HG03025 (cell line): ENCODE results near the gene CFAP99.
"Not testable (repeated sequence)": the region's sequence is repeated elsewhere in the genome, so short reads cannot be mapped to it uniquely, and the experiment has no call there.

Experiments
- ATAC-seq: cut with Tn5 transposase; IDR thresholded peaks from one replicate; pipeline ENCODE4 v1.9.1; 2021; ENCODE audit warnings: mild to moderate bottlenecking, moderate library complexity; ENCODE audit not compliant: unreplicated experiment, low FRiP score

CFAP99 gene

DNA sequence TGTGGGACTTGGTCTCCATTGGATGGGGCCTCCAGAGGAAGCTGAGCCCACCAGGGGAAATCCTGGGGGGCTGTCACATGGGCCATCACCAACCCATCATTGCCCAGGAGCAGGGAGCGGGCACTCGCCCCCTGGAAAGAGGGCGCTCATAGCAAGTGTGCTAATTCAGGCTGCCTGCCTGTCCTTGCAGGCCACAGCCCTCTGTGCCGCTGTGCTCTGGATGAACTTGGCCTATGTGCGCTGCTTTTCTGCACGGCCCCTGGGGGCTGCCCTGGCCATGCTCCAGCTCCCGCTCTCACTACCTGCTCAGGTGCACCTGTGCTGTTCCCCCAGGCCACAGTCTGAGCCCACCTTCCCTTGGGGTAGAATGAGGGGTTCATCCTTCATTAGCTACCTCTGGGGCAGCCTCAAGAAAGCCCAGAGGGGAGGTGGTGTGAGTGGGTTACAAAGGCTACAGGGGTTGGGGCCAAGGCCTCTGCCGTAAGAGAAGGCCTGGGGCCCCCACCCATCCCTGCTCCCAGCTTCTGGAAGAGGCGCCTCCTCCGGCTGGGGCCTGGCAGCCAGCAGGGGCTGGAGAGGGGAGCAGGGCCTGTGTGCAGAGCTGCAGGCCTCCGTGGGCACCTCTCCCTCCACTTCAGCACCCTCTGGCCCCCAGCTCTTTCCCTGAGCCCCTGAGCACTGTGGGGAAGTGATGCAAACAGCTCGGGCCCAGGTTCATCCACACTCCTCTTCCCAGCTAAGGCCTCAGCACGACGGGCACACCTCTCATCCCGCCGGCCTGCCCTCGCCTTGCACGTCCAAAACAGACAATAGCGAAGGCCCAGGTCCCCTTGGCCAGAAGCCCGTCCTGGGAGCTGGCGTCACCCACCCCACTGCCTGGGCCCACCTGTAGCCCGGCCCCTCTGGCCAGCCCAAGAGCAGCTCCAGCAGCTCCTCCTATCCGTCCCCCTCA is 8.9 kb downstream of the CFAP99 start:
- ATAC-seq = no peak

DNA sequence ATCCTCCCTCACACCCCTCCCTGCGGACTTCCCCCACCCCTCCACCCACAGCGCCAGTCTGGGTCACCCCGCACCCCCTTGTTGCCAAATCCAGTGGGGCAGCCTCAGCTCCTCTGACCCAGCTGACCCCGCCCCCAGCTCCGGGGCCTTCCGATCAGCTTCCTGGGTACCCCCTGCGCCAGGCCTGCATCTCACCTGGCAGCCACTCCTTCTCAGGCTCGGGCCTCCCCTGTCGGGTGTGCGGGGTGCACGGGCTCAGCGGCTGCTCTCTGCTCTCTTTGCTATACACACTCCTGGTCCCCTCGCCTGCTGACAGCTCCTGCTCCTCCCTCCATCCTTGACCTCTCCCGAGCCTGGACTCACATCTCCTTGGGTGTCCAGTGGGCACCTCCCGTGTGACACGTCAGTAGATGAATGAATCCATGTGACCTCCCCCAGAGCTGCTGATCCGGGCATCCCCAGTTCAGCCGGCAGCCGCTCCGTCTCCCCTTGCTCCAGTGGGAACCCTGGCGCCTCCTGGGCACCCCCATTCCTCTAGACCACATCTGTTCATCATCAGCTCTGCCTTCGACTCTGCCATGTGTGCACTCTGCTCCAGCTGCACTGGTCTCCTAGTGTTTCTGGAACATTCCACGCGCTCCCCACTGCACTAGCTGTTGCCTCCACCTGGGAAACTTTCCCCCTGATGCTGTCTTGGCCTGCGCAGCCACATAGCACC is 9.9 kb downstream of the CFAP99 start:
- no peak for ATAC-seq

DNA sequence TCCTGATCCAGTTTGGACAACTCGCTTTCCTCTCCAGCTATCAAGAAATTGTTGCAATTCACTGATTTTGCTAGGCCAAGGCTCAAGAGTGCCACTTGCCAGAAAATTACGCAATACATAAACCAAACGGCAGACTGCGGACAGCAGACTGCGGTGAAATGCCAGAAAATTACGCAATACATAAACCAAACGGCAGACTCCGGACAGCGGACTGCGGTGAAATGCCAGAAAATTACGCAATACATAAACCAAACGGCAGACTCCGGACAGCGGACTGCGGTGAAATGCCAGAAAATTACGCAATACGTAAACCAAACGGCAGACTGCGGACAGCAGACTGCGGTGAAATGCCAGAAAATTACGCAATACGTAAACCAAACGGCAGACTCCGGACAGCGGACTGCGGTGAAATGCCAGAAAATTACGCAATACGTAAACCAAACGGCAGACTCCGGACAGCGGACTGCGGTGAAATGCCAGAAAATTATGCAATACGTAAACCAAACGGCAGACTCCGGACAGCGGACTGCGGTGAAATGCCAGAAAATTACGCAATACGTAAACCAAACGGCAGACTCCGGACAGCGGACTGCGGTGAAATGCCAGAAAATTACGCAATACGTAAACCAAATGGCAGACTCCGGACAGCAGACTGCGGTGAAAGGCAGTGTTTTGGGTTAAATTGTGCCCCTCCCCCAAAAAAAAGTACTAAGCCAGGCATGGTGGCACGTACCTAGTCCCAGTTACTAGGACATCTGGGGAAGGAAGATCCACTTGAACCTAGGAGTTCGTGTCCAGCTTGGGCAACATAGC is 11.4 kb downstream of the CFAP99 start:
- not testable (repeated sequence) for ATAC-seq

DNA sequence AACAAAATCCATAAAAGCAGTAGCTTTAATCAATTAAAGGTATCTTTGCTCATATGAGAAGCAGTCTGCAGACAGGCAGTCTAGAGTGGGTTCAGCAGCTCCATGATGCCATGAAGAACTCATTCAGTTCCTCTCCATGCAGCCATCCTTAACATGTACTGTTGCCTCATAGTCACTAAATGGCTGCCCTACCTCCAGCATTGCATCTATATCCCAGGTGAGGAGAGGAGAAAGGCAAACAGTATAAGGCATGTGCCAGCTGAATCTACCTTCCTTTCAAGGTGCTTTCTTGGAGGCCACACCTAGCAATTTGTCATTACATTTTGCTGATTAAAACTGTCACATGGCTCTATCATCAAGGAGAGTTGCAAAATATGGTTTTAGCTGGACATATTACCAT is 13.2 kb downstream of the CFAP99 start:
- no peak for ATAC-seq

DNA sequence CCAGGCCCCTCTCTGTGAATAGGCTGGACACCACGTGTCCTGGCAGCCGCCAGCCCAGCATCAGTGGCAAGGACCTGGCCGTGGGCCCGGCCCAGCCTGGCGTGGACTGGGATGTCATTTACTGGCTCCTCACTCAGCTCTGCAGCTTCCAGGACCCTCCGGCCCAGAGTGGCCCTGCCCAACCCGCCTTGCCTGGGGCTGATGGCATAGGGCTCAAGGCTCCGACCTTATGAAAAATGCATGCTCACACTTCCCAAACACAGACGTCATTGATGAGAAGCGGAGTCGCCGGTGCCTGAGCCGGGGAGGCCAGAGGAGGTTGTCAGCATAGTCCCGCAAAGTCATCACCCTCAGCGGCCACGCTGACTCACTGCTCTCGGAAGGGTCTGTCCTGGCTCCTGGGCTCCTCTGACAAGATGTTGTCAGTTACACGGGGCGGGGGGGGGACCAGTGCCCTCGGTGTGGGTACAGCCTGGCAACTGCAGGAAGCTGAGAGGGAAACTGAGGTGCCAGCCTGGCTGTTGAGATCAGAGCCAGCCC is 14.3 kb downstream of the CFAP99 start:
- ATAC-seq = no peak

DNA sequence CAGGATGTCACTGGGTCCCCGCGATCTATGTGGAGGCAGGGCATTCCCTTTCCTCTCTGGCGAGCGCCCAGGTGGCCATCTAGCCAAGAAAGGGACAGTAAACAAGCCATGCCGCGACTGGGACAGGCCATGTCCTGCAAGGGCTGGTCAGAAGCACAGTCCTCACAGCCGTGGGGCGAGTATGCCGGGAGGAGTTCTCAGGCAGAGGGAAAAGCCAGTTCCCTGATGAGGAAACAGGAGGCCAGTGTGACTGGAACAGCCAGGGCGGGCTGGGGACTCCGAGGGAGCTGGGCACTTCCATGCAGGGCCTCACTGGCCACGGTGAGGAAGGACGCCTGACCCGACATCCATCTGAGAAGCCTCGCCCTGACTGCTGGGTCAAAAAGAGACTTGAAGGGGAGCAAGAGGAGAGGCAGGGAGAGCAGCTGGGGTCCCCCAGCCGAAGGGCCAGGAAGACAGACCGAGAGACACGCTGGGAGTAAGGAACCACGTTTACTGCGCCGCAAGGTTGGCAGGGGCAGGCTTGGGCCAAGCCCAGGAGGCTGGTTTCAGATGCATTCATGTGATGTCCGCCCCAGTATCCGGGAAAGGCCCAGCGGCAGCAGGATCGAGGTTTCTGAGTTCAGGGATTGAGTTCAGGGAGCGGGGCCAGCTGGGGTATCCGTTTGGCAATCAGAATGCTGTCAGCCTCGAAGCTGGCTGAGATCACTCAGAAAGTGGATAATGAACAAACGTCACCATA is 15.0 kb downstream of the CFAP99 start:
- ATAC-seq = no peak

DNA sequence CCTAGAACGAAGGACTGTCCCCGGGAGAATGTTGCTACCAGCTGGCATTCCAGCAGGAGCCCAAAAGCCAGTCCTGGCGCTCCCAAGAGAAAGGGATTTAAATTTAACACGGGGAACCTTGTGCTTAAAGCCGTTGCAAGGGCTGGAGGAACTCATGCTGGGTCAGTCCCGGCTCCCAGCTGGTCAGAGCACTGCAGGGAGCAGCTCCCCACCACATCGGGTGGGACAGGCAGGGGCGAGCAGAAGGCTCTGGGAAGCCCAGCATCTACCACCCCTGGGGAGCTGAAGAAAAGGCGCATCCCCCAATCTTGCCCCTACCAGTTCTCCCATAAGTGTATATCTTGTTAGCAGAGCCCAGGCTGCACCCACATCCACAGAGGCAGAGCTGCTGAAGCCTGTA is 15.7 kb downstream of the CFAP99 start:
- ATAC-seq = no peak

DNA sequence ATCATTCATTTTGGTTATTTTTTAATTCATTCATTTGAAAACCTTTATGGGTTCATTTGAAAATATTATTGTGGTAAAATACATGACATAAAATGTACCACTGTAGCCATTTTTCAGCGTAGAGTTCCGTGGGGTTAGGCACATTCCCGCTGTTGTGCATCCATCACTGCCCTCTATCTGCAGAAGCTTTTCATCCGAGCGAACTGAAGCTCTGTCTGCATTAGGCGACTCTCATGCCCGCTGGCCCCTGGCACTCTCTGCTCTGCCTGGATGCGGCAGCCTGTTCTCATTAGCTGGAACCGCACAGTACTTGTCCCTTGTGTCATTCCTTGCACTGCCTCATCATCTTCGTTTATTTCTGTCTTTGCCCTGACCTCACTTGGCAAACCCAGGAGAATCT is 17.5 kb downstream of the CFAP99 start:
- no peak for ATAC-seq

DNA sequence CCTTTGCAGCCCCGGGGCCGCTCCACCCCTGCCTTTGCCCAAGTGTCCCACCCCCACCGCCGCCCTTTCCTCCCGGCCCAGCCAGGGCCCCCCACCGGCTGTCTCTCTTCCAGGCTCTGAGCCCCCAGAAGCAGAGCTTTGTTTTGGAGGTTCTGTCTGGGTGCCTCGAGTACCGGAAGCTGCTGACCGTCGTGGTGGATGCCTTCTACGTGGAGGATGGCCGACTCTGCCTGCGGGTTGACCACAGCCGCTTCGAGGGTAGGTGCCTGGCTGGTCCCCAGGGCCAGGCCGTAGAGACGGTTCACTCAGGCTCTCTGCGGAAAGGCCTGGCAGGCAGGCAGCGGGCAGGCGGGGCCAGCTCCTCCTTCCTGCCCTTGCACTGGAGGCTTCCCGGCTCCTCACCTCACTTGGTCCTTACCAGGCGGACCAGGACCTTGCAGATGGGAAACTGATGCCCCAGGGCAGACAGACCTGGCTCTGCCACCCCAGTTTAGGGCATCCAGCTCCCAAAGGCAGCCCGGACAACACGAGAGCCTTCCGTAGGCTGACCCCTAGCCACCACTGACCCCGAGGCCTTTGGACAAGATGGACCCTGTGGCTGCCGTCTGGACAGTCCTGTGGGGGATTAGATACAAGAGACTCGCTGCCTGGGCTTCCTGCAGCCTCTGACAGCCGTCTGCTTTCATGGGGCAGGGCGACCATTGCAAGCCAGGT is 18.2 kb downstream of the CFAP99 start:
- ATAC-seq = no peak

DNA sequence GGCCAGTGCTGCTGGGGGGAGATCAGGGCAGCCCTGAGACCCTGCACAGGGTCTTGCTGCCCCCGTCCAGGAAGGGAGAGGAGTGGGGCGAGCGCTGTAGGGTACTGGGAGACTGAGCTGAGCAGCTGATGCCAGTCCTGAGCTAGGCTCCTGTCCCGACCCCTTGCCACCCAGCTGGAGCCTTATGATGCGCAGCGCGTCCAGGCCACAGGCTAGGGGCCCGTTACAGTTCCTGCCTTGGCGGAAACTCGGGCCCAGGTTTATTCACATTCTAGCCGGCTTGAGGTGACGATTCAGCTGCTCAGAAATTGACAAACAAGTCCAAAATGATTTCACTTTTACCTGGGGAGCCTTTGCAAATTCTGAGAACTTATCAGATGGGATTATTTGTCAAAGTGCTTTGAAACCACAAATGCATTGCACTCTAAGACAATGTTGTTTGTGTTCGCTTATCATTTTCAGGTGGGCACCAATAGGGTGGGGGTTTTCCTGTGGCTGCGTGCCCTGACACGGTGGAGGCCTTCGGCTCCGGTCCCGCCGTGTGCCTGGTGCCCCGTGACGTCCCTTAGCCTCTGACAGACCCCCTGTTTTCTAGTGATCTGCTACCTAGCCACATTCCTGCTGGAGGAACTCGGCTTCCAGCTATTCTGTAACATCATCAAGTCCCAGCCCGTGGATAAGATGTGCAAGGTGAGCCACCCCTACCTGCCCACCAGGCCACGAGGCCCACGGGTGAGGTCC is 18.9 kb downstream of the CFAP99 start:
- no peak for ATAC-seq

DNA sequence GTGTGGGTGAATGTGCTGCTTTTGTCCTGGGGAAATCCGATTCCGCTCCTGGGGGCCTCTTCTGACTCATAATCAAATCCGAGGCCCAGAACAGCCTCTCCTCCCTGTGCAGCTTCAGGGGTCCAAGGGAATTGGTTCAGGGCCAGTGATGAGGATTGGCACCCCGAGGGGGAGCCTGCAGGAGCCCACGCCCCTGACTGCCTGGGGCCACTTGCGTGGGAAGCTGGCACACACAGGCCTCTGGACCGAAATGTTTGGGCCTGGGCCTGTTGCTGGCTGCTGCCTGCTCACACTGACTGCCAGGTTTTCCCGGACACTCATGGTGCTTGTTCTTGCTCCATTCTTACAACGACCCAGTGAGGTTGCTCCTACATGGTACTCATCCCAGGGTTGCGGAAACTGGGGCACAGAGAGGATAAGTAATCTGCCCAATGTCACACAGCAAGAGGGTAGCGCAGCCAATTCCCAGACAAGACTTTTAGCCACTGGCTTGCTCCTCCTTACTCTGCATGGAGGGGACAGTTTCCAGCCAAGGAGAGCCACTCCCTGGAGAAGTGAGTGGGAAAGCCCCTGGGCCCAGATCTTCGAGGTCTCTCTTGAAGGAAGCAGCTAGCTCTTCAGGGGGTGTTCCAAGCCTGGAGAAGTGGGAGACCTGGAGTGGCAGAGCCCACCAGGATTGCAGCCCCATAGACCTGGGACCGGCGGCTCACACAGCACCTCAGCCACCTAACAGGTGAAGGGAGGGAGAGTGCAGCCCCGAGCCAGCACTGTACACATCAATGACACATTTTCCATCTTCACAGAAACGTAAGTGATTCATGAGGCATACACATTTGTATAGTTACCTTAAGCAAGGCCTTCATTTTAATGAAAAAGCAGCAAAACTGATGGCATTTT is 20.3 kb downstream of the CFAP99 start:
- ATAC-seq = no peak

DNA sequence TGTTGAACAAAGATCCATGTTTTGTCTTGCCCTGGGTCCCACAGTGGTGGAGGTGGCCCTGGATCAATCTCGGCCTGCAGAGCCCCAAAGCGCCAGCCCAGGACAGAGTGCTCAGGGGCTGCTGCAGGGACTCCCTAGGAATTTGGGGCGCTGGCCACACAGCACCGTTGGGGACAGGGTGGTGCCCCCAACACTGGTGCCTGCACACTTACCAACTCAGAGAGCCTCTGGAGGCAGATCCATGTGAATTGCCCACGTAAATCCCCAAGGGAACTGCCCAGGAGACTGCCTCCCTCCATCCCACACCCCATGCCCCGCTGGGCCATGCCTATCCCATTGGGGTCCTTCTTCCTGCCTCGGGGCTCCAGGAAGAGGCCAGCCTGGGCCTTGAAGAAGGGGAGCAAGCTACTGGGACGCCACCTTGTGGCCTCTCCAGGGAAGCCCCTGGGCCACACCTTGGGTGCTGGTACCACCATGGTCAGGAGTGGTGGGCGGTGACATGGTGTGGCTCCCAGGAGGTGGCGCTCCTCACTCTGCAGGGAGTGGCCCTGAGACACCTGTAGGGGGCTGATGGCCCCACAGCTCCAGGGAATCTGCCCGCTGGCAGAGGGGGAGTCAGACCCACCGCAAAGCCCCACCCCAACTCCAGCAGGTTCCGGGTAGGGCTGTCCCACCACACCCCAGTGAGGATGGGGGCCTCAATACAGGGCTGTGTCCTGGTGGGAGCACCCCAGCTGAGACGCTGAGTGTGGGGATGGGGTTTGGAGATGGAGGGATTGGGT is 22.8 kb downstream of the CFAP99 start:
- peak; percentile 72 for ATAC-seq

DNA sequence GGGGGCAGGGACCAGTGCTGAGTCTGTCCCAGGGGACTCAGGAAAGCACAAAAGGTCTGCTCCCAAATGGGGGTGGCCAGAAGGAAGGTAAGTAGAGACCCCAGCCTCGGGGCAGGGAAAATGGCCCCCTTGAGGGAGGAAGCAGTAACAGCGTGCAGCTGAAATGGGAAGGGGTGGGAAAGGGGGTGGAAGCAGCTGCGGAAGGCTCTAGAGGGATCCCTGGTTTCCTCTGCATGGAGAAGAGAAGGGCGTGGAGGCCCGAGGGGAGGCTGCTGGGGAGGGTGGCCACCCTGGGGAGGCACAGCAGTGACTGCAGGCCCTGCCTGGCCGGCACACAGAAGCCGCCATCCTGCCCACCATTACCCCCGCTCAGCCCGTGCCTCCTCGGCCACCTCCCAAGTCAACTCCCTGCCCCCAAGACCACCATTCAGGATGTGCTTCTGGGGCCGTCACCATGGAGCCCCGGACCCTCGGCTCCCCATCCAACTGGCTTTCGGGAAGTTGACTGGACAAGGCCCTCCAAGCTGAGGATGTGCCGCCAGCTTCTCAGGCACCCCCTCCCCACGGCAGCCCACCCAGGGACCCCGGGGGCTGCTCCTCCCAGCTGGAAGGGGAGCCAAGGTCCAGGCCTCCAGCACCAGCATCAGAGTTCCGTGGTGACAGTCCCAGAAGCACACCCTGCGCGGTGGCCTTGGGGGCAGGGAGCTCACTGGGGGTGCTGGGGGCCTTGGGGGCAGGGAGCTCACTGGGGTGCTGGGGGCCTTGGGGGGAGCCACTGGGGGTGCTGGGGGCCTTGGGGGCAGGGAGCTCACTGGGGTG is 23.6 kb downstream of the CFAP99 start:
- ATAC-seq = no peak

DNA sequence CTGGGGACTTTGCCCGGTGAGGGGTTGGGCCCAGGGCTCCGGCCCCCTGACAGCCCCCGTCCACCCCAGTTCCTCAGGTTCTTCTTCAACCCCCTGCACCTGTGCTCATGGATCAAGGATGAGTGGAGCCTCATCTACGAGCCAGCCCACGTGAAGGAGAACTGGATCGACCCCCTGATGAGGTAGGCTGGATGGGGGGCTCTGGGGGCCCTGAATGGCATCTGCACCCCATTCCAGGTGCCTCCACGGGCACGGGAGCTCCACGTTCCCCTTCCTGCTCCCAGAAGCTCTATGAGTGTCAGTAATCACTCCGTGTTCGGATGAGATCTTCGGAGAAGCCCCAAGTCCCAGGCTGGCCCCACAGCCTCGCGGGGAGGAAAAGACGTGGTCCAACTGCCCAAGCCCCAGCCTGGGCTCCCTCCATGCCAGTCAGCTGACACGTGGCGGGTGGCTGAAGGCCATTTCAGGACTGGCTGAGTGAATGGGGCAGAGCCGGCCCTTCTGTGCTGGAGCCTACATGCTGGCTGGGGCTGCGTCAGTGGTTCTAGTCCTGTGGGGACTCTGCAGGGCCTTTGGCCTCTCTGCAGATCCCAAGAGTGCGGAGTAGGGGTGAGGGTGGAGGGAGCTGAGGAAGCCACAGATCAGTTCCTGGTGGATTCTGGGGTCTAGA is 24.4 kb downstream of the CFAP99 start:
- ATAC-seq = no peak

DNA sequence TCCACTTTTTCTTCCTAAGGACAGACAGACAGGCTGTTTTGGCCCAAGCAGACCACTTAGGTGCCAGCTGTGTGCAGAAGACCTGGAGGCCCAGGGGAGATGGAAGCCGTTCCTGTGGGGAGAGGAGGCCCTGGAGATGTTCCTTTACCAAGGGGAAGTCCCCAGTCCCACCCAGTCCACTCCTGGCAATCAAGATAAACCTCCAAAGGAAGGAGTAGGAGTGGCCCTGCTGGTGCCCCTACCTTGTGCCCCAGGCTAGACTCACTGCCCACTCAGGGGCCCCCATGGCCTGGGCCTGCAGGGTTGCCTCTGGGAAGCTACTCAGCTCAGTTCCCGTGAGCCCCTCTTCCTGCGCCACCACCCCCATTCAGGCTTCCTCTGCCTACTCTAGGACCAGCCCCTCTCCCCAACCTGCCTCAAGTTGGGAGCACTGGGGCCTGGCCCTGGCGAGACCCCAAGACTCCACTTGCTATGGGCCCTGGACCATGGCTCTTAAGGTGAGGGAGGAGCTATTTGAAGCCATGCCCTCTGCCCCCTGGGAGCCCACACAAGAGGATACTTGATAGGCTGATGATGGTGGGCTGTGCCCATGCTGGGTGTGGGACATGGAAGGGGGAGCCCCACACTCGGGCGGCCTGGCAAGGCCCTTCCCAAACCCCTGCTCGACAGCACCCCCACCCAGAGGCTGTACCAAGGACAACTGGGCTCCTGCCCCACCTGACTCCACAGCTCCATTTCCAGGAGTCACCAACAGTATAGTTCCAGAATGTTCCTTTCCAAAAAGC is 25.4 kb downstream of the CFAP99 start:
- ATAC-seq = no peak
